PC-9 (cell line): ENCODE measurements around the gene NR1I2. TPM values are rescaled to one million over a fixed set of nuclear protein-coding genes. Genes with fewer than 3 reads are reported as not detected.

Experiments used
- BruUV-seq: library from RNA; stranded (reverse); fragments of 400-500 nt; replicated peaks from 2 replicates; lab custom pipeline; 2021; lab: Mats Ljungman, UMichigan
- CTCF ChIA-PET: fragments of 300-600 bp; sonication (Branson Sonifier 250); formaldehyde crosslinking; loops from one replicate; lab custom pipeline; 2022; ENCODE audit warnings: antibody characterized with exemption; lab: Charles Lee
- POLR2A ChIA-PET: fragments of 300-600 bp; sonication (Branson Sonifier 250); formaldehyde crosslinking; loops from one replicate; lab custom pipeline; 2022; ENCODE audit warnings: antibody characterized with exemption; ENCODE audit not compliant: unreplicated experiment; lab: Charles Lee
- DNase-seq, 2 experiments: peaks; one replicate each; pipeline versions ENCODE4 v3.0.0 to v3.0.0-alpha.2; 2015 to 2022; ENCODE audit warnings: mixed read lengths in 1 of 2
- H2AFZ ChIP-seq: fragments of 200-600 bp; sonication (generic); 2 replicates; pipeline ENCODE4 v1.8.1; 2017; ENCODE audit warnings: antibody characterized with exemption
- H3F3A ChIP-seq: fragments of 200-600 bp; sonication (generic); 2 replicates; pipeline ENCODE4 v1.8.1; 2017; ENCODE audit warnings: antibody characterized with exemption, mild to moderate bottlenecking, low read depth; ENCODE audit not compliant: insufficient read depth
- H3K27ac ChIP-seq: fragments of 200-600 bp; sonication (generic); 2 replicates; pipeline ENCODE4 v1.6.1; 2016; ENCODE audit warnings: mixed run types
- H3K27me3 ChIP-seq: fragments of 200-600 bp; sonication (generic); 2 replicates; pipeline ENCODE4 v1.6.1; 2016; ENCODE audit warnings: low read depth, mixed run types; ENCODE audit not compliant: insufficient read depth
- H3K36me3 ChIP-seq: fragments of 200-600 bp; sonication (generic); 2 replicates; pipeline ENCODE4 v1.6.1; 2016; ENCODE audit warnings: low read depth, mixed run types
- H3K4me1 ChIP-seq: fragments of 200-600 bp; sonication (generic); replicated peaks from 2 replicates; pipeline ENCODE4 v1.6.1; 2016; ENCODE audit warnings: mixed run types; ENCODE audit not compliant: insufficient read depth
- H3K4me2 ChIP-seq: fragments of 200-600 bp; sonication (generic); 2 replicates; pipeline ENCODE4 v1.6.1; 2017; ENCODE audit warnings: mixed run types
- H3K4me3 ChIP-seq: fragments of 200-600 bp; sonication (generic); 2 replicates; pipeline ENCODE4 v1.6.1; 2016; ENCODE audit warnings: mixed run types
- H3K79me2 ChIP-seq: fragments of 200-600 bp; sonication (generic); 2 replicates; pipeline ENCODE4 v1.6.1; 2017; ENCODE audit warnings: low read depth, mixed run types
- H3K9me2 ChIP-seq: fragments of 200-600 bp; sonication (generic); 2 replicates; pipeline ENCODE4 v1.8.1; 2017; ENCODE audit warnings: mild to moderate bottlenecking; ENCODE audit not compliant: insufficient read depth
- H3K9me3 ChIP-seq: fragments of 200-600 bp; sonication (generic); 2 replicates; pipeline ENCODE4 v1.8.1; 2016; ENCODE audit warnings: low read depth; ENCODE audit not compliant: insufficient read depth
- H4K20me1 ChIP-seq: fragments of 200-600 bp; sonication (generic); 2 replicates; pipeline ENCODE4 v1.8.1; 2017; ENCODE audit not compliant: insufficient read depth
- EZH2 ChIP-seq: fragments of 200-600 bp; sonication (generic); IDR thresholded peaks from 2 replicates; pipeline ENCODE4 v1.8.0; 2017; ENCODE audit warnings: antibody characterized with exemption, low read depth
- intact Hi-C: fragments of 100-400 bp; cut with micrococcal nuclease; formaldehyde crosslinking; loops from one replicate; pipeline ENCODE4 v1.10.0; 2022; ENCODE audit not compliant: unreplicated experiment
- total RNA-seq: library from RNA; stranded (reverse); gene quantifications from 2 replicates; pipeline ENCODE4 v1.2.3, GENCODE V29; 2021
- TF ChIP-seq, protein P1 (sequence below): fragments of 200-600 bp; sonication (generic); conservative IDR thresholded peaks from 2 replicates; pipeline ENCODE4 v1.6.1; 2017; ENCODE audit warnings: mixed run types, antibody characterized with exemption, mild to moderate bottlenecking, moderate library complexity

NR1I2 gene
- total RNA-seq, 1 experiment from 2014 or later = not detected

DNA sequence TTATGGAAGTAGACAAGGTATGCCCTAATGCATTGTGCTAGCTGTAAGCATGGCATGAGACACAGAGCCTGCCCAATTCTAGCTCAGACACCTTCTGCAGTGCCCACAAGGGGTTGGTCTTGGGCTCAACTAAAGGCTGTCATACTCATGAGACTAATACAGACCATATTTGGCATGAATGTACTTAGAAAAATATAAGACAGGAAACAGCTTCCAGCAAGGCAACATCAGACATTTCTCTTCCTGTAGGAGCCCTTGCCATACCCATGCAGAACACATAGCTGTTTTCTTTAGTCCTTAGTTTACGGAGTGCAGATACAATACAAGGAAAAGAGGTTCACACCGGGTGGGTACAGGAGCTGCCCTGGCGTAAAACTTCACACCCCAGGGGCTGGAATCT, 30.5 kb upstream of the NR1I2 start:
- intact Hi-C loops = no loop called here
- Histone ChIP-seq H3K79me2 (no peaks in the 10 kb centered on the region), H3K36me3 (no peaks in the 10 kb centered on the region), H3K9me2 (peaks cover 4% of the 10 kb centered on the region; the same call in 1 of the 2 replicates), H3K4me1 (no peaks in the 10 kb centered on the region), H2AFZ (no peak overlapping the region), H3K4me3 (no peak overlapping the region), H4K20me1 (no peaks in the 10 kb centered on the region), H3K4me2 (no peak overlapping the region), H3K27me3 (no peaks in the 10 kb centered on the region), H3K9me3 (peaks cover 3% of the 10 kb centered on the region; the same call in 1 of the 2 replicates), H3F3A (no peaks in the 10 kb centered on the region), H3K27ac (no peak overlapping the region)
- no peak for DNase-seq
- BruUV-seq = no TSS peak
- CTCF ChIA-PET = no interaction called here
- POLR2A ChIA-PET = no interaction called here
- TF ChIP-seq EZH2 = no peak
- TF ChIP-seq, protein P1, sequence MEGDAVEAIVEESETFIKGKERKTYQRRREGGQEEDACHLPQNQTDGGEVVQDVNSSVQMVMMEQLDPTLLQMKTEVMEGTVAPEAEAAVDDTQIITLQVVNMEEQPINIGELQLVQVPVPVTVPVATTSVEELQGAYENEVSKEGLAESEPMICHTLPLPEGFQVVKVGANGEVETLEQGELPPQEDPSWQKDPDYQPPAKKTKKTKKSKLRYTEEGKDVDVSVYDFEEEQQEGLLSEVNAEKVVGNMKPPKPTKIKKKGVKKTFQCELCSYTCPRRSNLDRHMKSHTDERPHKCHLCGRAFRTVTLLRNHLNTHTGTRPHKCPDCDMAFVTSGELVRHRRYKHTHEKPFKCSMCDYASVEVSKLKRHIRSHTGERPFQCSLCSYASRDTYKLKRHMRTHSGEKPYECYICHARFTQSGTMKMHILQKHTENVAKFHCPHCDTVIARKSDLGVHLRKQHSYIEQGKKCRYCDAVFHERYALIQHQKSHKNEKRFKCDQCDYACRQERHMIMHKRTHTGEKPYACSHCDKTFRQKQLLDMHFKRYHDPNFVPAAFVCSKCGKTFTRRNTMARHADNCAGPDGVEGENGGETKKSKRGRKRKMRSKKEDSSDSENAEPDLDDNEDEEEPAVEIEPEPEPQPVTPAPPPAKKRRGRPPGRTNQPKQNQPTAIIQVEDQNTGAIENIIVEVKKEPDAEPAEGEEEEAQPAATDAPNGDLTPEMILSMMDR = no peak

DNA sequence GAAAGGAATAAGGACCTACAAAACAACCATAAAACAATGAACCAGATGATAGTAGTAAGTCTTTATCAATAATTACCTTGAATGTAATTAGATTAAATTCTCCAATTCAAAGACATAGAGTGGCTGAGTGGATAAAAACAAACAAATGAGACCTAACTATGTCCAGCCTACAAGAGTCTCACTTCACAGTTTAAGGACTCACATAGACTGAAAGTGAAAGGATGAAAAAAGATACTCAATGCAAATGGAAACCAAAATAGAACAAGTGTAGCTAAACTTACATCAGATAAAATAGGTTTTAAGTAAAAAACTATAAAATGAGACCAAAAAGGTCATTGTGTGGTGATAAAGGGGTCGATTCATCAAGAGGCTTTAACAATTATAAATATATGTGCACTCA, 21.9 kb upstream of the NR1I2 start:
- Histone ChIP-seq H3K4me1 (no peaks in the 10 kb centered on the region), H3F3A (no peaks in the 10 kb centered on the region), H3K9me3 (no peaks in the 10 kb centered on the region; the same call in none of the 2 replicates), H3K27ac (no peak overlapping the region), H3K4me2 (no peak overlapping the region), H3K79me2 (no peaks in the 10 kb centered on the region), H3K27me3 (no peaks in the 10 kb centered on the region), H4K20me1 (no peaks in the 10 kb centered on the region), H3K9me2 (peaks cover 8% of the 10 kb centered on the region; the same call in 1 of the 2 replicates), H2AFZ (no peak overlapping the region), H3K4me3 (no peak overlapping the region), H3K36me3 (no peaks in the 10 kb centered on the region)
- no TSS peak for BruUV-seq
- no peak for DNase-seq
- ChIA-PET POLR2A (no interaction called here), CTCF (no interaction called here)
- TF ChIP-seq, protein P1 = no peak
- TF ChIP-seq EZH2 = no peak
- intact Hi-C loops = no loop called here

DNA sequence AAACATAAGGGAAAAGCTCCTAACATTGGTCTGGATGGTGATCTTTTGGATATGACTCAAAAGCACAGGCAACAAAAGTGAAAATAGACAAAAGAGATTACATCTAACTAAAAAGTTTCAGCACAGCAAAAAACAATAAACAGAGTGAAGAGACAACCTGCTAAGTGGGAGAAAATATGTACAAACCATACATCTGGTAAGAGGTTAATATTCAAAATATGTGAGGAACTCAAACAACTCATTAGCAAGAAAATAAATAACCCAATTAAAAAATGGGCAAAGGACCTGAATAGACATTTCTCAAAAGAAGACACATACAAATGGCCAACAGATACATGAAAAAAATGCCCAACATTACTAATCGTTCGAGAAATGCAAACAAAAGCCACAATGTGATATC, 19.0 kb upstream of the NR1I2 start:
- Histone ChIP-seq H3K4me1 (no peaks in the 10 kb centered on the region), H3K79me2 (no peaks in the 10 kb centered on the region), H3K27me3 (no peaks in the 10 kb centered on the region), H3K36me3 (no peaks in the 10 kb centered on the region), H3K4me3 (no peak overlapping the region), H3K27ac (no peak overlapping the region), H3K9me2 (peaks cover 8% of the 10 kb centered on the region; the same call in 1 of the 2 replicates), H2AFZ (no peak overlapping the region; the same call in 1 of the 2 replicates), H3K9me3 (no peaks in the 10 kb centered on the region; the same call in none of the 2 replicates), H4K20me1 (no peaks in the 10 kb centered on the region), H3F3A (no peaks in the 10 kb centered on the region), H3K4me2 (no peak overlapping the region)
- CTCF ChIA-PET = no interaction called here
- intact Hi-C loops = no loop called here
- no TSS peak for BruUV-seq
- TF ChIP-seq, protein P1 = no peak
- no peak for TF ChIP-seq EZH2
- POLR2A ChIA-PET = no interaction called here
- no peak for DNase-seq
